ENCODE measurements around the gene PIP5K1C.

PIP5K1C gene

GRCh38 chr19:3660493-3661219, 39.6 kb downstream of the PIP5K1C start:
- TF ChIP-seq POLR2AphosphoS5 (IDR thresholded peaks at IDR 0.05; ENCODE audit: low read depth, low read length) (no peak), FOXP2 (optimal IDR thresholded peaks at IDR 0.05; ENCODE audit: borderline replicate concordance, extremely low read depth, extremely low read length, insufficient read depth) (no peak), SIN3A (IDR thresholded peaks at IDR 0.05; ENCODE audit: borderline replicate concordance, insufficient read depth, low read length) (no peak), REST (IDR thresholded peaks at IDR 0.05; ENCODE audit: insufficient read depth in 1 of 2, low read depth in 2 of 2, low read length in 2 of 2) (no peak), TAF1 (IDR thresholded peaks at IDR 0.05; ENCODE audit: borderline replicate concordance, insufficient read depth, low read length) (no peak)

DNA sequence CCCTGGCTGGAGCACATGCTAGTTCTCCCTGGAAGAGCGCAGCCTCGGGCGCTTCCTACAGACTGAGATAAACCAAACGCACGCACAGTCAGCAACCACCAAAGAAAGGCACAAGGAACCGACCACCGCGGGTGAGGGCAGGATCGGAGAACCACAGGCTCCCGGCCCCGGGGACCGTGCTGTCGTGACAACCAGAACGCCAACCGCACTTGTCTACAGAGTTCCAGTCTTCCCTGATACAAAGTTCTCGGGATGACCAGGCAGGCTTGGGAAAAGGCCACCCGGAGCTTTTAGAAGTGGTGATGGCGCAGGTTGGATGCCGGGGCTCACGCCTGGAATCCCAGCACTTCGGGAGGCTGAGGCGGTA, 40.5 kb downstream of the PIP5K1C start:
- TF ChIP-seq FOXP2 (optimal IDR thresholded peaks at IDR 0.05; ENCODE audit: borderline replicate concordance, extremely low read depth, extremely low read length, insufficient read depth) (no peak), REST (IDR thresholded peaks at IDR 0.05; ENCODE audit: insufficient read depth in 1 of 2, low read depth in 2 of 2, low read length in 2 of 2) (no peak), POLR2AphosphoS5 (IDR thresholded peaks at IDR 0.05; ENCODE audit: low read depth, low read length) (no peak)

GRCh38 chr19:3658870-3659745, 41.2 kb downstream of the PIP5K1C start:
- TF ChIP-seq REST (IDR thresholded peaks at IDR 0.05; ENCODE audit: insufficient read depth in 1 of 2, low read depth in 2 of 2, low read length in 2 of 2) (no peak), TAF1 (IDR thresholded peaks at IDR 0.05; ENCODE audit: borderline replicate concordance, insufficient read depth, low read length) (no peak), POLR2AphosphoS5 (IDR thresholded peaks at IDR 0.05; ENCODE audit: low read depth, low read length) (no peak), SIN3A (IDR thresholded peaks at IDR 0.05; ENCODE audit: borderline replicate concordance, insufficient read depth, low read length) (no peak), FOXP2 (optimal IDR thresholded peaks at IDR 0.05; ENCODE audit: borderline replicate concordance, extremely low read depth, extremely low read length, insufficient read depth) (no peak)

DNA sequence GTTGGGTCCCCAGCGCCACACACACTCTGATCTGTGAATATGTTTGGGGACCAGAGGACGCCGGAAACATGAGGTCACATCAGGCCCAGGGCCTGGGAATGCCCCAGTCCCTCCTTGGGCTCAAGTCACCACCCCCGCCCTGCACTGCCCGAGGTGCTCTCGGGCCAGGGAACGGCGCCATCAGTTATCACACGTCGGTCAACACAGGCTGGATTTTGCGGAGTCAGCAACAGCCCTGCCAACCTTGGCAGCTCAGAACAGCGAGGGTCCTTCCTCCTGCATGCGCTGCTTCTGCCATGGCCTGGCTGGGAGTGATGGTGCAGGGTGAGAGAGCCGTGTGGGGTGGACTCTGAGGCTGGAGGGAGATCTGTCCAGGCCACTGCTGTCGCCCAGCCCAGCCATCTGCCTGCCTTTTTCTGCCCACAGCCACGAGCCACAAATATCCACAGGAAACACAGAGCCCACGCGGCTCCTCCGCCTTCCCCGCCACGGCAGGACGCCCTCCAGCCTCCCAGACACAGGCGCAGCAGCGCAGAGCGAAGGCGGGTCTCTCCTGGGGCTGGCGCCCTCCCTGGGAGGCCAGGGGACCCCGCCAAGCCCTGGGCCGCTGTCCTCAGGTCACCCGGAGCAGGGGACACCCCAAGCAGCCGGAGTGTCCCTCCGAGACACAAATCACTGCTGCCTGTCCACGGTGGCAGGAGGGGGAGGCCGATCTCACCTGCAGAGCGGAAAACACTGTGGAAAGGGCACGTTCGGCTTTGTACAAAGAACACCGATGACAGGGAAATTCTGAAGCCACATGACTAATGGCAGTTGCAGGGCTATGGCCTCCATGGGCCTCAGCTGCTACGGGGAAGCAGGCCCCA, 42.0 kb downstream of the PIP5K1C start:
- TF ChIP-seq REST (IDR thresholded peaks at IDR 0.05; ENCODE audit: insufficient read depth in 1 of 2, low read depth in 2 of 2, low read length in 2 of 2) (no peak), TAF1 (IDR thresholded peaks at IDR 0.05; ENCODE audit: borderline replicate concordance, insufficient read depth, low read length) (no peak), POLR2AphosphoS5 (IDR thresholded peaks at IDR 0.05; ENCODE audit: low read depth, low read length) (no peak), SIN3A (IDR thresholded peaks at IDR 0.05; ENCODE audit: borderline replicate concordance, insufficient read depth, low read length) (no peak), FOXP2 (optimal IDR thresholded peaks at IDR 0.05; ENCODE audit: borderline replicate concordance, extremely low read depth, extremely low read length, insufficient read depth) (no peak)

Data from PFSK-1 (cell line).